Endothelial cell of umbilical vein (primary cell): ENCODE data around the gene CDCA7L. TPM values are rescaled to one million over a fixed set of nuclear protein-coding genes. Genes with fewer than 3 reads are reported as not detected.
A peak's percentile ranks its signal among the peaks of the same experiment; 100 is the strongest.
"Not testable (repeated sequence)": the region's sequence is repeated elsewhere in the genome, so short reads cannot be mapped to it uniquely, and the experiment has no call there.

ENCODE experiments used
- BruUV-seq: library from RNA; stranded (reverse); fragments of 400-500 nt; replicated peaks from 2 replicates; lab custom pipeline; 2021; lab: Mats Ljungman, UMichigan
- CTCF ChIA-PET: fragments of 300-600, 350-600 bp; sonication (Branson Sonifier 250); formaldehyde crosslinking; loops from one replicate; lab custom pipeline; 2021; ENCODE audit warnings: antibody characterized with exemption, inconsistent platforms; lab: Charles Lee
- POLR2A ChIA-PET: fragments of 300-600, 350-600 bp; sonication (Branson Sonifier 250); formaldehyde crosslinking; loops from one replicate; lab custom pipeline; 2021; ENCODE audit warnings: antibody characterized with exemption, inconsistent platforms; lab: Charles Lee
- DNase-seq: peaks from one replicate; pipeline ENCODE4 v3.0.0-alpha.2; 2011; ENCODE audit warnings: low read depth, low spot score
- FAIRE-seq: peaks from 2 replicates; lab custom pipeline; 2011; peaks lifted over from hg19 to GRCh38; lab: Jason Lieb, UNC
- H2AFZ ChIP-seq: 2 replicates; pipeline ENCODE4 v1.6.0; 2012; ENCODE audit warnings: low read depth, low read length, control low read depth, inconsistent platforms
- H3K27ac ChIP-seq: 2 replicates; pipeline ENCODE4 v1.5.1; 2011; ENCODE audit warnings: low read depth, mild to moderate bottlenecking, control low read depth, low read length, moderate library complexity; ENCODE audit not compliant: insufficient read depth
- H3K27me3 ChIP-seq, 2 experiments: 2 replicates each; pipeline versions ENCODE4 v1.6.0 to v1.6.1; 2011; ENCODE audit warnings: low read length in 2 of 2, mixed read lengths in 1 of 2; ENCODE audit not compliant: control insufficient read depth in 2 of 2, insufficient read depth in 2 of 2
- H3K36me3 ChIP-seq, 2 experiments: 2 replicates in 1 of 2; 3 replicates in 1 of 2; pipeline ENCODE4 v1.5.1; 2011; ENCODE audit warnings: low read length in 2 of 2, mild to moderate bottlenecking in 1 of 2, moderate library complexity in 1 of 2; ENCODE audit not compliant: control insufficient read depth in 2 of 2, insufficient read depth in 2 of 2; ENCODE audit errors: extremely low read depth in 1 of 2
- H3K4me1 ChIP-seq: 3 replicates; pipeline ENCODE4 v1.5.1; 2011; ENCODE audit warnings: mild to moderate bottlenecking, low read length; ENCODE audit not compliant: control insufficient read depth, insufficient read depth; ENCODE audit errors: extremely low read depth
- H3K4me2 ChIP-seq: 2 replicates; pipeline ENCODE4 v1.6.1; 2011; ENCODE audit warnings: low read length, control low read depth, mixed read lengths; ENCODE audit not compliant: insufficient read depth
- H3K4me3 ChIP-seq, 3 experiments: fragments of 200-600 bp in 1 of 3; sonication (generic), shearing (Covaris generic) in 1 of 3; replicated peaks in 1 of 3; 2 replicates each; pipeline ENCODE4 v1.5.1; 2011 to 2016; ENCODE audit warnings: control low read depth in 3 of 3, low read length in 3 of 3, mild to moderate bottlenecking in 2 of 3, inconsistent platforms in 1 of 3, low read depth in 1 of 3, moderate library complexity in 1 of 3; ENCODE audit not compliant: insufficient read depth in 1 of 3
- H3K79me2 ChIP-seq: 2 replicates; pipeline ENCODE4 v1.6.0; 2012; ENCODE audit warnings: low read length, inconsistent platforms; ENCODE audit not compliant: control insufficient read depth, insufficient read depth
- H3K9ac ChIP-seq: replicated peaks from 2 replicates; pipeline ENCODE3; 2011; ENCODE audit warnings: low read length, control low read depth; ENCODE audit not compliant: insufficient read depth; ENCODE audit errors: extremely low read depth
- H3K9me1 ChIP-seq: replicated peaks from 3 replicates; pipeline ENCODE4 v1.6.0; 2011; ENCODE audit warnings: mild to moderate bottlenecking, low read length; ENCODE audit not compliant: control insufficient read depth, insufficient read depth; ENCODE audit errors: extremely low read depth
- H3K9me3 ChIP-seq: replicated peaks from 2 replicates; pipeline ENCODE4 v1.5.1; 2012; ENCODE audit warnings: low read length, inconsistent platforms; ENCODE audit not compliant: control insufficient read depth, insufficient read depth
- H4K20me1 ChIP-seq: replicated peaks from 2 replicates; pipeline ENCODE3; 2011; ENCODE audit warnings: mild to moderate bottlenecking, low read length; ENCODE audit not compliant: control insufficient read depth, insufficient read depth; ENCODE audit errors: extremely low read depth
- CTCF ChIP-seq, 2 donors: IDR thresholded peaks; 1 replicate in 1 of 2; 2 replicates in 1 of 2; pipeline ENCODE4 v1.5.1; 2011; ENCODE audit warnings: low read length in 2 of 2, mild to moderate bottlenecking in 2 of 2, moderate library complexity in 2 of 2, control low read depth in 1 of 2, inconsistent platforms in 1 of 2, low read depth in 1 of 2; ENCODE audit not compliant: insufficient read depth in 1 of 2; ENCODE audit errors: extremely low read depth in 1 of 2
- GATA2 ChIP-seq: IDR thresholded peaks from 2 replicates; pipeline ENCODE4 v1.7.0; 2011; ENCODE audit warnings: low read depth, mild to moderate bottlenecking, moderate library complexity, mixed read lengths, low read length; ENCODE audit not compliant: insufficient read length, insufficient read depth
- dilution Hi-C: fragments of 300-500 bp; cut with MboI; formaldehyde crosslinking; loops from one replicate; pipeline ENCODE4 v1.15.0; 2019; ENCODE audit warnings: low sequenced_read_pairs; ENCODE audit not compliant: extremely low pct_ligation_motif_present
- intact Hi-C: fragments of 100-400 bp; cut with micrococcal nuclease; formaldehyde crosslinking; loops from one replicate; pipeline ENCODE4 v1.10.0; 2022
- polyA plus RNA-seq, 4 experiments: library from polyadenylated mRNA; depleted of rRNA in 3 of 4; stranded (reverse) in 3 of 4; unstranded in 1 of 4; fragments of >200 nt; gene quantifications; 2 replicates each; pipeline versions ENCODE4 v1.2.1 to v1.2.3, GENCODE V29; 2011 to 2012; ENCODE audit warnings: missing spikeins in 1 of 4
- total RNA-seq: library from RNA; stranded (reverse); gene quantifications from 2 replicates; pipeline ENCODE4 v1.2.3, GENCODE V29; 2021

CDCA7L gene
- total and polyA plus RNA-seq, 2 donors (not counting 3 experiments of a cell fraction or from before 2014, with no cell fraction given): 68.4 to 91.6 TPM

- H2AFZ ChIP-seq, POLR2A ChIA-PET, dilution Hi-C loops, H3K4me1 ChIP-seq, H3K9me3 ChIP-seq, BruUV-seq, H3K36me3 ChIP-seq, CTCF ChIA-PET, intact Hi-C loops, DNase-seq, H3K4me3 ChIP-seq, H4K20me1 ChIP-seq, H3K9ac ChIP-seq, H3K27me3 ChIP-seq, H3K27ac ChIP-seq, H3K9me1 ChIP-seq, H3K79me2 ChIP-seq, H3K4me2 ChIP-seq: not testable (repeated sequence)
- peak; percentile 53 for FAIRE-seq
- peak; percentile 49 for TF ChIP-seq GATA2
Measured at GRCh38 chr7:21865631-21866204, 80.0 kb downstream of the CDCA7L start.

GRCh38 chr7:21851559-21851967 lies 94.1 kb downstream of the CDCA7L start:
- Histone ChIP-seq H2AFZ (peak overlapping the region; percentile 86), H3K4me3 (peak overlapping the region in 1 of 3 experiments; percentile 34), H3K9ac (peak overlapping the region; percentile 46), H3K79me2 (no peaks in the 10 kb centered on the region), H4K20me1 (no peaks in the 10 kb centered on the region), H3K27me3 (no peaks in the 10 kb centered on the region), H3K4me2 (peak overlapping the region; percentile 39), H3K9me1 (no peaks in the 10 kb centered on the region), H3K36me3 (no peaks in the 10 kb centered on the region), H3K9me3 (no peaks in the 10 kb centered on the region), H3K4me1 (peaks cover 26% of the 10 kb centered on the region), H3K27ac (peak overlapping the region; percentile 76)
- dilution Hi-C loops (no loop called here), intact Hi-C loops (loop anchor here (2.0 to 5.0 kb wide), 2 partner anchors 149 to 234 kb away; no protein-coding TSS in a partner anchor)
- POLR2A ChIA-PET: interaction anchor here (1.1 kb wide), 1 partner anchor 93 kb away, joined by 3 read pairs; no protein-coding TSS in a partner anchor
- BruUV-seq: no TSS peak
- FAIRE-seq: peak; percentile 43
- CTCF ChIA-PET: interaction anchor here (1.5 kb wide), 1 partner anchor 95 kb away, joined by 3 read pairs; the partner anchor contains the start of gene CDCA7L
- DNase-seq: peak; percentile 56
- TF ChIP-seq CTCF (IDR thresholded peaks at IDR 0.05; ENCODE audit: extremely low read depth in 1 of 2, insufficient read depth in 1 of 2, low read depth in 1 of 2, low read length in 2 of 2) (no peak), GATA2 (peak; percentile 80)
